K562 (cell line): ENCODE data around the gene ZBTB22. TPM values are rescaled to one million over a fixed set of nuclear protein-coding genes. Genes with fewer than 3 reads are reported as not detected.

Experiments
- ATF1 ChIP-seq, 2 experiments: fragments of 450-650 bp in 1 of 2; IDR thresholded peaks; 2 replicates each; pipeline ENCODE4 v1.6.1; 2016; ENCODE audit warnings: missing compliant biosample characterization in 1 of 2, missing genetic modification characterization in 1 of 2
- BDP1 ChIP-seq: IDR thresholded peaks from 3 replicates; pipeline ENCODE4 v1.6.1; 2011; ENCODE audit not compliant: insufficient read length, insufficient read depth
- FOSL1 ChIP-seq: fragments of 200-800 bp; sonication (Bioruptor generic); conservative IDR thresholded peaks from 2 replicates; pipeline ENCODE4 v1.6.1; 2016; ENCODE audit warnings: missing genetic modification characterization, missing compliant biosample characterization
- HDAC2 ChIP-seq: fragments of 450-650 bp; IDR thresholded peaks from 2 replicates; pipeline ENCODE4 v1.6.1; 2016; ENCODE audit warnings: mild to moderate bottlenecking
- HOXB6 ChIP-seq: fragments of 250-450 bp; sonication (Bioruptor Pico); IDR thresholded peaks from 2 replicates; pipeline ENCODE4 v1.5.1; 2022; ENCODE audit warnings: mild to moderate bottlenecking, borderline replicate concordance
- MTA1 ChIP-seq: fragments of 450-650 bp; IDR thresholded peaks from 2 replicates; pipeline ENCODE4 v1.6.1; 2017; ENCODE audit warnings: borderline replicate concordance
- NCOA6 ChIP-seq: fragments of 450-650 bp; IDR thresholded peaks from 2 replicates; pipeline ENCODE4 v1.6.1; 2017; ENCODE audit warnings: mild to moderate bottlenecking
- NFYB ChIP-seq: IDR thresholded peaks from 2 replicates; pipeline ENCODE4 v1.6.1; 2011; ENCODE audit warnings: mild to moderate bottlenecking, moderate library complexity; ENCODE audit not compliant: insufficient read length; ENCODE audit errors: extremely low read depth
- NONO ChIP-seq, 2 experiments: fragments of 200-400 bp in 1 of 2; fragments of 450-650 bp in 1 of 2; formaldehyde crosslinking in 1 of 2; IDR thresholded peaks; 2 replicates each; pipeline ENCODE4 v1.6.1; 2017; ENCODE audit warnings: low read depth in 2 of 2, mild to moderate bottlenecking in 2 of 2, moderate library complexity in 2 of 2, low read length in 1 of 2
- NUFIP1 ChIP-seq: fragments of 450-650 bp; IDR thresholded peaks from 2 replicates; pipeline ENCODE4 v1.6.1; 2018; ENCODE audit not compliant: partially characterized antibody
- RCOR1 ChIP-seq, 2 experiments: IDR thresholded peaks; 2 replicates each; pipeline ENCODE4 v1.6.1; 2012; ENCODE audit warnings: low read depth in 2 of 2, low read length in 2 of 2, borderline replicate concordance in 1 of 2, improper control_type of control experiment in 1 of 2
- TAL1 ChIP-seq: fragments of 450-650 bp; IDR thresholded peaks from 2 replicates; pipeline ENCODE4 v1.6.1; 2016; ENCODE audit warnings: mild to moderate bottlenecking
- XRCC4 ChIP-seq: IDR thresholded peaks from one replicate; pipeline ENCODE4 v1.6.1; 2011; ENCODE audit not compliant: insufficient read depth, insufficient read length; ENCODE audit errors: extremely low read depth
- ZNF41 ChIP-seq: fragments of 250-450 bp; sonication (Bioruptor Pico); conservative IDR thresholded peaks from 2 replicates; pipeline ENCODE4 v1.4.0; 2020; ENCODE audit warnings: mild to moderate bottlenecking
- ZNF644 ChIP-seq: fragments of 200-800 bp; sonication (Bioruptor generic); IDR thresholded peaks from 2 replicates; pipeline ENCODE4 v1.6.1; 2016; ENCODE audit warnings: low read depth, missing genetic modification characterization, missing compliant biosample characterization
- polyA plus RNA-seq, 8 experiments: library from polyadenylated mRNA; depleted of rRNA in 4 of 8; stranded (reverse) in 5 of 8; unstranded in 3 of 8; fragments of >200 nt; fragmentation: Nextera tagmentation in 2 of 8; fragmentation: Illumina TruSeq in 1 of 8; extraction: Ambion mirVana in 2 of 8; extraction: Trizol in 1 of 8; gene quantifications; 2 replicates each; pipeline versions ENCODE4 v1.2.1 to v1.2.3, GENCODE V29; 2011 to 2014; ENCODE audit warnings: inconsistent platforms in 1 of 8, missing spikeins in 1 of 8
- total RNA-seq, 7 experiments: library from RNA; depleted of rRNA in 6 of 7; stranded (reverse); fragments of >200 nt in 6 of 7; fragmentation: Illumina TruSeq in 2 of 7; extraction: Trizol in 2 of 7; gene quantifications; 2 replicates each; pipeline versions ENCODE4 v1.2.1 to v1.2.3, GENCODE V29; 2011 to 2021; ENCODE audit warnings: low replicate concordance in 1 of 7
- TF ChIP-seq, protein P1 (sequence below): fragments of 250-450 bp; sonication (Bioruptor Pico); IDR thresholded peaks from 2 replicates; pipeline ENCODE4 v1.9.0; 2021; ENCODE audit warnings: mild to moderate bottlenecking, inconsistent platforms

The ZBTB22 gene
- total and polyA plus RNA-seq, 9 of the 15 experiments (the other 6 are each of a cell fraction or from before 2014, with no cell fraction given) = 0.21 to 11.9 (median 7.1) TPM

DNA sequence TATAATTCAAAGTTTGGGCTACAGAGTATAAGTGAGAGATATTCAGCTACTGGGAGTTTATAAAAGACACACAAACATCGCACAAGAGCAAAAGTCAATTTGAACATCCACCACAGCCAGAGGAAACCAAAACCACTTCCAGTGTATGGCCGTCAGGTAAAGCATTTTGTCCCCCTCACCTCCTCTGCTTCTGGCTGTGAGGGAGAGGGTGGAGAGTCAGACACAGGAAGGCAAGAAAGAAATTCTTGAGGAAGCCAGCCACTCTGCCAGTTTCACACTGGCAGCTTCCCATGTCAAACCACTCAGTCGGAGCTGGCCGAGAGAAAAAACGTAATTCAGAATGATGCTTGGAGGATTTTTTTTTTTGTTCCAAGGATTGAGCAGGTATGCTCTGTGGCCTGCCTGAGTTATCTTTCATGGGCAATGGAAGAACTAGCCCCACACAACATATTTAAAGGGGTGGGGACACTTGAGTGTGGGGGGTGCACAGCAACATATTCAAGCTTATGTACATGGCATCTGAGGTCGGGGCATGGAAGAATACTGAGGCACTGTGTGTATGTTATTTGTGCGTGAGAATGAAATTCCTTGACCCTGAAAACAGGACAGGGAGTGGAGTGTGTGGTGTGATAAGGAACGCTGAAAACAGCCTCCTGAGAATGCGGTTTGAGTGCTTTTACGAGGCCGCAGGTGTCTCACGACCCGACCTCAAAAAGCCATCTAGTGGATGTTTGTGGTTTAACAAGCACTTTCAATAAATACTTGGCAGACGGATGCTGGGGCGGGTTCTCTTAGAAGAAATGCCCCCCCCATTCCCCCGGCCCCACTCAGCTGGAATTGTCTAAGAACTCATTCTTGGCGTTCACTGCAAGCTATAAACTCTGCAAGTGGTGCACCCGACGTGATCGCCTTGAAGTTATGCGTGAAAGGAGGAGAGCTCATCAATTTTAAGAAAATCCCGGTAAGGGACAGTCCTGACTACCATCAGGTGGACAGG lies 27.5 kb upstream of the ZBTB22 start (continued):
- no peak for TF ChIP-seq XRCC4
- TF ChIP-seq NONO (IDR thresholded peaks at IDR 0.05; ENCODE audit: low read depth in 2 of 2, low read length in 1 of 2) = no peak
- TF ChIP-seq MTA1 = no peak
- TF ChIP-seq ZNF644 (tag) = 0 out of 2 replicates have a peak, but pooled peaks have one; percentile 16
- no peak for TF ChIP-seq NCOA6
- TF ChIP-seq HDAC2 = peak; percentile 81
- no peak for TF ChIP-seq ZNF41 (CRISPR knock-in tag)
- TF ChIP-seq RCOR1 (IDR thresholded peaks at IDR 0.05; ENCODE audit: borderline replicate concordance in 1 of 2, low read depth in 2 of 2, low read length in 2 of 2) = peak in 1 of 2 experiments; percentile 82; a peak in 2 of 4 replicates
- no peak for TF ChIP-seq NUFIP1
- no peak for TF ChIP-seq FOSL1 (tag)
- TF ChIP-seq BDP1 = no peak
- TF ChIP-seq TAL1 = peak; percentile 73
- TF ChIP-seq, protein P1, sequence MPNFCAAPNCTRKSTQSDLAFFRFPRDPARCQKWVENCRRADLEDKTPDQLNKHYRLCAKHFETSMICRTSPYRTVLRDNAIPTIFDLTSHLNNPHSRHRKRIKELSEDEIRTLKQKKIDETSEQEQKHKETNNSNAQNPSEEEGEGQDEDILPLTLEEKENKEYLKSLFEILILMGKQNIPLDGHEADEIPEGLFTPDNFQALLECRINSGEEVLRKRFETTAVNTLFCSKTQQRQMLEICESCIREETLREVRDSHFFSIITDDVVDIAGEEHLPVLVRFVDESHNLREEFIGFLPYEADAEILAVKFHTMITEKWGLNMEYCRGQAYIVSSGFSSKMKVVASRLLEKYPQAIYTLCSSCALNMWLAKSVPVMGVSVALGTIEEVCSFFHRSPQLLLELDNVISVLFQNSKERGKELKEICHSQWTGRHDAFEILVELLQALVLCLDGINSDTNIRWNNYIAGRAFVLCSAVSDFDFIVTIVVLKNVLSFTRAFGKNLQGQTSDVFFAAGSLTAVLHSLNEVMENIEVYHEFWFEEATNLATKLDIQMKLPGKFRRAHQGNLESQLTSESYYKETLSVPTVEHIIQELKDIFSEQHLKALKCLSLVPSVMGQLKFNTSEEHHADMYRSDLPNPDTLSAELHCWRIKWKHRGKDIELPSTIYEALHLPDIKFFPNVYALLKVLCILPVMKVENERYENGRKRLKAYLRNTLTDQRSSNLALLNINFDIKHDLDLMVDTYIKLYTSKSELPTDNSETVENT (CRISPR knock-in tag) = no peak
- no peak for TF ChIP-seq ATF1 (CRISPR knock-in tag; IDR thresholded peaks at IDR 0.05)
- TF ChIP-seq ATF1 (tag; IDR thresholded peaks at IDR 0.05) = peak; percentile 53
- no peak for TF ChIP-seq HOXB6 (CRISPR knock-in tag)
- TF ChIP-seq NFYB = no peak
